Mucosa of stomach (tissue), 1 donor: Measurements from ENCODE around the gene MAP3K21.

Experiments
- H3K27me3 ChIP-seq: one replicate; pipeline ENCODE4 v1.7.0; 2013; ENCODE audit warnings: mild to moderate bottlenecking, low read length; ENCODE audit not compliant: control insufficient read depth, insufficient read depth
- H3K36me3 ChIP-seq: one replicate; pipeline ENCODE4 v1.7.0; 2013; ENCODE audit warnings: low read length; ENCODE audit not compliant: control insufficient read depth, insufficient read depth
- H3K4me1 ChIP-seq: one replicate; pipeline ENCODE4 v1.7.0; 2013; ENCODE audit warnings: mild to moderate bottlenecking, low read length; ENCODE audit not compliant: control insufficient read depth, insufficient read depth
- H3K4me3 ChIP-seq: one replicate; pipeline ENCODE4 v1.7.0; 2013; ENCODE audit warnings: low read length
- H3K9ac ChIP-seq: one replicate; pipeline ENCODE4 v1.7.0; 2013; ENCODE audit warnings: mild to moderate bottlenecking, low read length, moderate library complexity
- H3K9me3 ChIP-seq: one replicate; pipeline ENCODE4 v1.7.0; 2013; ENCODE audit warnings: mild to moderate bottlenecking, low read length, moderate library complexity; ENCODE audit not compliant: control insufficient read depth
- donor health status: Pancreatic carcinoma.

Gene MAP3K21

GRCh38 chr1:233406339-233406960, 78.9 kb downstream of the MAP3K21 start:
- H3K4me1 ChIP-seq, result peaks cover 3% of the 10 kb centered on the region
- no peaks in the 10 kb centered on the region for H3K36me3 ChIP-seq
- H3K9me3 ChIP-seq, result no peaks in the 10 kb centered on the region
- H3K4me3 ChIP-seq, result no peak overlapping the region
- no peaks in the 10 kb centered on the region for H3K27me3 ChIP-seq
- H3K9ac ChIP-seq, result no peak overlapping the region

DNA sequence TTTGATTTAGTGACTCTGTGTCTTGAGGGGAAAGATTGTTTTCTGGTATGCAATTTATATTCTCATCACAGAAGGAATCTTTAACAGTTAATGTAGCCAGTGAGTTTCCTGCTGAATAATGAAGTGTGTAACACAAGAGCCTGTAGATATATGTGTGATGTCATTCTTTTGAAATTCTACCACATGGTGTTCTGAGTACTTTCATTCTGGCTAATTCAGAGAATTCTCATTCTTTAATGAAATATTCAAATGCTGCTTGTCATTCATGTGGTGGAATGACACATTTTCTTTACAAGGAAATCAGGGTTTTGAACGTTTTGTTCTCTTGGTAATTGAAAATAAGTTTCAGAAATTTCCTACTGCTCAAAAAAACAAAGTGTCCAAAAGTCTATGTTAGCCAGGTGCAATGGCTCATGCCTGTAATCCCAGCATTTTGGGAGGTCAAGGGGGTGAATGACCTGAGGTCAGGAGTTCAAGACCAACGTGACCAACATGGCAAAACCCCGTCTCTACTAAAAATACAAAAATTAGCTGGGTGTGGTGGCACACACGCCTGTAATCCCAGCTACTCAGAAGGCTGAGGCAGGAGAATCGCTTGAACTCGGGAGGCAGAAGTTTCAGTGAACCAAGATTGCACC, 79.6 kb downstream of the MAP3K21 start:
- no peaks in the 10 kb centered on the region for H3K9me3 ChIP-seq
- H3K4me1 ChIP-seq, result peaks cover 3% of the 10 kb centered on the region
- no peak overlapping the region for H3K4me3 ChIP-seq
- no peaks in the 10 kb centered on the region for H3K27me3 ChIP-seq
- H3K36me3 ChIP-seq, result no peaks in the 10 kb centered on the region
- no peak overlapping the region for H3K9ac ChIP-seq

DNA sequence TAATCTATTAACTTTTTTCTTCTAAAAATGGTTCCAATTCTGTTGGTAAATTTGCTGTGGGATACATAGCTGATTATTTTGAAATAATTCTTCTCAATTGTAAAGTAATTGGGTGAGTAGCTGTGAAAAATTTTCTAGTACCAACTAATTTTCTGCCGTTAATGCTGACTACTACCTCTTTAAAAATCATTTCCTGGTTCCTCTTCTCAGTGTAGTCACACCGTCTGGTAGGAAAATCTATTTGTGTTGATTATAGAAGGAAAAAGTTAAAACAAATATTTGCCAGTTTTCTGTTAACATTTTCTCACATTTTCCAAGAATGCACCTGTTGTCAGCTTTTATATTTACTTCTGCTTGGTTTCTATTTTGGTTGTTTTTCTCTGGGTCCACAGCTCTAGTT, 82.0 kb downstream of the MAP3K21 start:
- Histone ChIP-seq H3K9me3 (no peaks in the 10 kb centered on the region), H3K4me3 (no peak overlapping the region), H3K36me3 (no peaks in the 10 kb centered on the region), H3K27me3 (no peaks in the 10 kb centered on the region), H3K4me1 (peaks cover 3% of the 10 kb centered on the region), H3K9ac (no peak overlapping the region)

- no peaks in the 10 kb centered on the region for H3K36me3 ChIP-seq
- H3K9ac ChIP-seq, result no peak overlapping the region
- no peaks in the 10 kb centered on the region for H3K9me3 ChIP-seq
- peaks cover 3% of the 10 kb centered on the region for H3K4me1 ChIP-seq
- no peaks in the 10 kb centered on the region for H3K27me3 ChIP-seq
- no peak overlapping the region for H3K4me3 ChIP-seq
Measured at GRCh38 chr1:233410906-233411305, 83.4 kb downstream of the MAP3K21 start.

GRCh38 chr1:233412812-233413211, 85.3 kb downstream of the MAP3K21 start:
- Histone ChIP-seq H3K27me3 (no peaks in the 10 kb centered on the region), H3K36me3 (no peaks in the 10 kb centered on the region), H3K9ac (no peak overlapping the region), H3K9me3 (no peaks in the 10 kb centered on the region), H3K4me1 (peaks cover 3% of the 10 kb centered on the region), H3K4me3 (no peak overlapping the region)

DNA sequence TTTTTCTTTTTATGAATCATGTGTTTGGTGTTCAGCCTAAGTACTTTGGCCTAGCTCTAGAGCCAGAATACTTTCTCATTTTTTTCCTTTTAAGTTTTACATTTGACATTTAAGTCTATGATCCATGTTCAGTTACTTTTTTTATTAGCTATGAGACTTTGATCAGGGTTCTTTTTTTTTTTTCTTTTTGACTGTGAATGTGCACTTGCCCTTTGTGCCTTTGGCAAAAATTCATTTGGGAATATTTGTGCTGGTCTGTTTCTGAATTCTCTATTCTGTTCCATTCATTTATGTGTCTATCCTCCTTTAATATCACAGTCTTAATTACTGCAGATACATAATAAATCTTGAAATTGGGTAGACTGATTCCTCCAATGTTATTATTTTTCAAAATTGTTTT, 93.8 kb downstream of the MAP3K21 start:
- Histone ChIP-seq H3K27me3 (no peaks in the 10 kb centered on the region), H3K4me1 (no peaks in the 10 kb centered on the region), H3K9ac (no peak overlapping the region), H3K36me3 (no peaks in the 10 kb centered on the region), H3K4me3 (no peak overlapping the region), H3K9me3 (no peaks in the 10 kb centered on the region)

GRCh38 chr1:233424779-233425178, 97.3 kb downstream of the MAP3K21 start:
- H3K27me3 ChIP-seq, result no peaks in the 10 kb centered on the region
- no peaks in the 10 kb centered on the region for H3K36me3 ChIP-seq
- peaks cover 8% of the 10 kb centered on the region for H3K4me1 ChIP-seq
- no peak overlapping the region for H3K4me3 ChIP-seq
- no peaks in the 10 kb centered on the region for H3K9me3 ChIP-seq
- no peak overlapping the region for H3K9ac ChIP-seq

GRCh38 chr1:233427907-233428306, 100.4 kb downstream of the MAP3K21 start:
- Histone ChIP-seq H3K9me3 (no peaks in the 10 kb centered on the region), H3K27me3 (no peaks in the 10 kb centered on the region), H3K4me1 (peaks cover 8% of the 10 kb centered on the region), H3K36me3 (no peaks in the 10 kb centered on the region), H3K4me3 (no peak overlapping the region), H3K9ac (no peak overlapping the region)

GRCh38 chr1:233431753-233432403, 104.4 kb downstream of the MAP3K21 start:
- Histone ChIP-seq H3K9ac (no peak overlapping the region), H3K4me3 (no peak overlapping the region), H3K36me3 (no peaks in the 10 kb centered on the region), H3K9me3 (no peaks in the 10 kb centered on the region), H3K27me3 (no peaks in the 10 kb centered on the region), H3K4me1 (peaks cover 8% of the 10 kb centered on the region)

- Histone ChIP-seq H3K36me3 (no peaks in the 10 kb centered on the region), H3K27me3 (no peaks in the 10 kb centered on the region), H3K9me3 (no peaks in the 10 kb centered on the region), H3K9ac (no peak overlapping the region), H3K4me1 (peaks cover 5% of the 10 kb centered on the region), H3K4me3 (no peak overlapping the region)
Measured at GRCh38 chr1:233432916-233433315, 105.4 kb downstream of the MAP3K21 start.

GRCh38 chr1:233433436-233434210, 106.1 kb downstream of the MAP3K21 start:
- Histone ChIP-seq H3K9ac (no peak overlapping the region), H3K27me3 (no peaks in the 10 kb centered on the region), H3K4me1 (no peaks in the 10 kb centered on the region), H3K9me3 (no peaks in the 10 kb centered on the region), H3K4me3 (no peak overlapping the region), H3K36me3 (no peaks in the 10 kb centered on the region)
